HG02759 (cell line): ENCODE data around the gene LPCAT2.
"Not testable (repeated sequence)": the region's sequence is repeated elsewhere in the genome, so short reads cannot be mapped to it uniquely, and the experiment has no call there.

Source experiments
- ATAC-seq: cut with Tn5 transposase; IDR thresholded peaks from one replicate; pipeline ENCODE4 v1.9.1; 2021; ENCODE audit warnings: mild to moderate bottlenecking, moderate library complexity; ENCODE audit not compliant: unreplicated experiment

LPCAT2 gene

GRCh38 chr16:55576384-55576783 lies 67.5 kb downstream of the LPCAT2 start:
- no peak for ATAC-seq

DNA sequence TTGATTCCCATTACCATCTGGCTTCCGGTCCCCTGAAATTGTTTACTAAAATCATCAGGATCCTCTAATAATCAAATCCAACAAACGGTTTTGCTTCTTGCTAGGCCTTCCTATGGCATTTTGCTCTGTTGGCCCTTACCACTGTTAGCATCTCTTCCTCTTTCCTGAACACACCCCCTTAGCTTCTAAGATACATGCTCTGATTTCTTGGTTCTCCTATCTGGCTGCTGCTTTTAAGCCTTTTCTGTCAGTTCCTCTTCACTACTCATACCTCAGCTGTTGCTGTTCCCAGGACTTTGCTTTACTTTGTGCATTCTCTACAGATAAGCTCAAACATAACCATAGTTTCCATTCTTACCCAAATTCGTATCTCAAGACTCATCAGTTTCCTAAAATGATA lies 69.0 kb downstream of the LPCAT2 start:
- no peak for ATAC-seq

- no peak for ATAC-seq
Observed at GRCh38 chr16:55585631-55586030, 76.8 kb downstream of the LPCAT2 start.

DNA sequence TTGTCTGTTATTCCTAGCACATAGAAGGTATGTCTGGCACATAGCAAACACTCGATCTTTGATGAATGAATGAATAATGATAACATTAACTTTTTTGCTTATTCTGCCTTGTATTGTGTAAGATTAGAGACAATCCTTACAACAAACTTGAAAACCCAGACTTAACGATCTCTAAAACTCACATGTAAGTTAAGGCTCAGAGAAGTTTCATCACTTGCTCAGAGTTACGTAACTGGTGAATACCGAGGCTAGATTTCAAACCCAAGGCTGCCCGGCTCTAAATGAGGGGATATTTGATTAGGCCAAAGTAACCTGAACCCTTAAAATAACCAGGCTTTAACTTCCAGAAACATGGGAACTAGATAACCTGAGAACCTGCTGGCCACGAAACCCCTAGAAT lies 79.9 kb downstream of the LPCAT2 start:
- no peak for ATAC-seq

DNA sequence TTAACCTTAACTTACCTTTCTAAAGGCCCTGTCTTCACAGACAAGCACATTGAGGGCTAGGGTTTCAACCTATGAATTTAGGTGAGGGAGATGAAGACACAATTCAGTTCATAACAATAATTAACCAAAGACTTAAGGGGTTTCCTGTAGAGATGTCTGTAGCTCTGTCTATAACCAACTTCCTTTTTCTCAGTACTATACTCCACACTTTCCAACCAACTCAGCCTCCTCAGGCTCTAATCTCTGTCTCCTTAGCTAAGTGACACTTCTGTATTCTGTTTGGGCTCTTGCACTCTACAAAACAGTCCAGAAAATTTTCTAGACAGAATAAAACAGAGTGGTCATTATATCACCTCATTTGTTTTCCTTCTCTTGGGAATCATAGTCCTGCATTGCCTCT lies 83.4 kb downstream of the LPCAT2 start:
- ATAC-seq = no peak

- no peak for ATAC-seq
Observed at GRCh38 chr16:55597928-55598327, 89.1 kb downstream of the LPCAT2 start.

DNA sequence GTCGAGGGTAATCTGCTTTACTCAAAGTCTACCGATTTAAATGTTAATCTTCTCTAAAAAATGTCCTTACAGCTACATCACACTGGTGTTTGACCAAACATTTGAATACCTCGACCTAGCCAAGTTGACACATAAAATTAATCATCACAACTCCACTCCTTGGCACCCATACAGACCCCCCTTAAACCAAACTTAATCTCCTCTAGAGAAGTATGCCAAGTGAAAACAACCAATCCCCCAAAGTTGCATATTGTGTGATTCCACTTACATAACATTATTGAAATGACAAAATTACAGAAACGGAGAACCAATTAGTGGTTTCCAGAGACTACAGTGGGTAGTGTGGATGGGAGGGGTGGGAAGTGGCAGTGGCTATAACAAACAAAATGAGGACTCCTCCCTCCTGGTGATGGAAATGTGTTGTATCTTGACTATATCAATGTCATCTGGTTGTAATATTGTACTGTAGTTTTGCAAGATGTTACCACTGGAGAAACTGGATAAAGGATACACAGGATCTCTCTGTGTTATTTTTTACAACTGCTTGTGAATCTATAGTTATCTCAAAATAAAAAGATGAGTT lies 97.0 kb downstream of the LPCAT2 start:
- ATAC-seq = no peak

GRCh38 chr16:55613613-55614335 lies 104.9 kb downstream of the LPCAT2 start:
- no peak for ATAC-seq

- no peak for ATAC-seq
Observed at GRCh38 chr16:55615071-55615470, 106.2 kb downstream of the LPCAT2 start.

- not testable (repeated sequence) for ATAC-seq
Observed at GRCh38 chr16:55615670-55616069, 106.8 kb downstream of the LPCAT2 start.

DNA sequence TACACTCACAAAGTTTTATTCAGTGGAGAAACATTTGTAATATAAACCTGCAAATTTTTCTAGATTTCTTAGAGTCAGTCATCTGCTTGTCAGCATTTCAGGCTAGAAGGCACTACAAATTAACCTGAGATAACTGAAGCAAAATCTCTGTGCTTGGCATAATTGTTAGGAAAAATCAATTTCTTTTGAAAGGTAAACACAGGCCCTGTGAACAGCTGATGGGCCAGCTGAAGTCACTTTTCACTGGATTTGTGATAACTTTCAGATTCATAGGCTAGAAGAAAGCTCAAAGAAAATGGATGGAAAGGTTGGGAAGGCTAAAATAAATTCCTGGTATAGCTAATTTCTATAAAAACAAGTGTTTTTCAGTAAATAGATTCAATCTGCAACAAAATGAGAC lies 112.9 kb downstream of the LPCAT2 start:
- ATAC-seq = no peak

DNA sequence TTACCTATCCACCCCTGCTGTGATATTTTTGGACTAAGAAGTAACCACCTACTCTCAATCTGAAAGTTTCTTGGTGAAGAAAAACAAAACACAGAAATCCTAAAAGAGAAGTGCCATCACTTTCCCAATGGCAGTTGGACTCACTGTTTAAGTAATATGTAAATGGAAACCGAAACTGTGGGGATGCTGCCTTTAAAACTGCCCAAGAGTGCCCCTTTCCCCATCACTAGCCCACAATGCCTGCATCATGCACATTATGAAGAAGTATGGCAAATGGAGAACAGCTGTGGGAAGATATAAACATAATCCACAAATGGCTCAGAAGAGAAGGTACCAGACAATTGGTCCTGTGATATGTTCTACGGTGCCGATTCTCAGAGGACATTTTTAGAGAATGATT lies 113.4 kb downstream of the LPCAT2 start:
- no peak for ATAC-seq

GRCh38 chr16:55622930-55623561 lies 114.2 kb downstream of the LPCAT2 start:
- ATAC-seq = no peak

DNA sequence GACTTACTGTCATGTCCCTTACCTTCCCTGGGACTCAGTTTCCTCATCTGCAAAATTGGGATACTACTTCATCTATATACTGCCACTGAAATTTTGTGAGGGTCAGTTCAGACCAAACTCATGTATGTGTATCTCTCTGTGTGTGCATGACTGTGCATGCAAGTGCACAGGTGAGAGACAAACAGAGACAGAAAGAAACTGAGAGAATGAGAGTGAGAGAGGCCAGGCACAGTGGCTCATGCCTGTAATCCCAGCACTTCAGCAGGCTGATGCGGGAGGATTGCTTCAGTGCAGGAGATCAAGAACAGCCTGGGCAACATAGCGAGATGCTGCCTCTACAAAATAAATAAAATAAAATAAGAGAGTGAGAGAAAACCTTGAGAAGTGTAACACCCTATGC lies 114.8 kb downstream of the LPCAT2 start:
- no peak for ATAC-seq

DNA sequence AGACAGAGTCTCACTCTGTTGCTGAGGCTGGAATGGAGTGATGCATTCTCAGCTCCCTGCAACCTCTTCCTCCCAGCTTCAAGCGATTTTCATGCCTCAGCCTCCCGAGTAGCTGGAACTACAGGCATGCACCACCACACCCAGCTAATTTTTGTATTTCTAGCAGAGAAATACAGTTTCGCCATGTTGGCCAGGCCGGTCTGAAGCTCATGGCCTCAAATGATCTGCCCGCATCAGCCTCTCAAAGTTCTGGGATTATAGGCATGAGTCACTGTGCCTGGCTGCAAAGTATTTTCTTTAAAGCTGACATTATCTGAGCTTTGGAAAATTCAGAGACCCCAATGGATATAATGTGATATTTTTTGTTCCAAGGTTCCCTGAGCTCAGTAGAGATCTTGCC lies 115.8 kb downstream of the LPCAT2 start:
- no peak for ATAC-seq

DNA sequence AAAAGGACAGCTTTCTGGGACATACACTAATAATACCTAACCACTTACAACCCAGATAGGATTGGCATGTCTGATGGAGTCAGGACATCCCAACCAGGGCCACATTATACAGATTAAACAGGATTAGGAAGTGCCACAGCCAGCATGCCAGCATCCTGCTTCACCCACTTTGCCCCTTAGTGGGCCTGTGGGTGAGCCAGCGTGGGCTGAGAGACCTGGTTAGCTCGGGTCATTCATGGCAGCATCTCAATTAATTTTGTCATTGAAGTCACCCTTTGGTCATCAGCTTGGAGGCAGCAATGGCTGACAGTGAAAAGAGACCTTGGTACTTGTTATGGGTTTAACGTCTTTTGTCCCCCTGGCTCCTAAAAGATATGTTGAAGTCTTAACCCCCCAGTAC lies 117.0 kb downstream of the LPCAT2 start:
- ATAC-seq = no peak

GRCh38 chr16:55628306-55628968 lies 119.6 kb downstream of the LPCAT2 start:
- no peak for ATAC-seq

DNA sequence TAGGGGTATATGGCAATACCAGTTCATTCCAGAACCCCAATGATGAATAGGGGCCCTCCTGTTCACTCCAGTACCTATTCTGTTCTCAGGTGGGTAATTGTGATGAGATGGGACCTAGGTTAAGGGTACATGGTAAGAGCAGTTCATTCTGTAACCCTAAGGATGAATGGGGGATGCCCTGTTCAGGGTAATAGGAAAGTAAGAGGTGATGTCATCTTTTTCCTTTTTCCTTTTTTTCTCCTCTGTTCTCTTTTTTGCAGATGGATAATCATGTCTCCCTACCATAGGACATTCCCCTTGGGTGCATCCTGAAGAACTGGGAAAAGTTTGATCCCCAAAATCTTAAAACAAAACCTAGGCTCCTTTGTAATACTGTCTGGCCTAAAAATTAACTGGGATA lies 121.9 kb downstream of the LPCAT2 start:
- ATAC-seq = no peak

DNA sequence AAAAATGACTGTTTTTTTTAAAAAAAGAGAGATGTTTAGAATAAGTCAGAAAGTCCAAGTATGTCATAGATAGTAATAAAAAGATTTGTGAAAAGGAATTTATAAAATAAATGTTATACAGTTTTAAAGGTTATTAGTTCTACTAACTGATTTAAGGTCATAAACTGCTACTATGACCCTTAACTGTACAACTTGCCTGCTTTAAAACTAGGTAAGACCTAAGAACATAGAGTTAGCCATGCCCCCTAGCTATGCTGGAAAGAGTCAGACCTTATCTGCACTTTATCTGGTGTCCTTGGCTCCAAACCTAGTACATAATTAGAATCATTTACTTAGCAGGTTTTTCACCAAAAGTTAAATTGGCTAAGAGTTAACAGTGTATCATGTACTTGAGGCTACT lies 123.4 kb downstream of the LPCAT2 start:
- ATAC-seq = no peak

DNA sequence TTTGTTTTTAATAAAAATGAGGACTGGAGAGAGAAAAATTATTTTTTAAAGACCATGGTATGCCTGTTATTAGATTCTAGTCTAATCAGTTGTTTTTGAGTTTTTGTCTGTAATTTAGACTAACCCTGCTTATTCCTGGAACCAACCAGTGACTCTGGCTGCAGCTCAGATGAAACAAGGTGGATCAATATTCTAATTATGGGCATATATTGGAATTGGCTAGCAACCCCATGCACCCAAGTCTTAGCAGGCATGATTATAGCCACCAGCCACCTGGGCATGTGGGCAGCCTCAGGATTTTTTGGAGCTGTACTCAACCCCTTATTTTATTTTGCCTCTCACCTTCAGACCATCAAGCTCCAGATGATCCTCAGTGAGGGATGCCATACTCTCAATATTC lies 125.3 kb downstream of the LPCAT2 start:
- no peak for ATAC-seq
